Anterior cingulate cortex (tissue), 58 donors: ENCODE measurements around the gene MFAP3.

Experiments
- DNase-seq, 58 donors: peaks; one replicate each; lab custom pipeline; 2025; lab: John Stamatoyannopoulos, UW

MFAP3 gene

DNA sequence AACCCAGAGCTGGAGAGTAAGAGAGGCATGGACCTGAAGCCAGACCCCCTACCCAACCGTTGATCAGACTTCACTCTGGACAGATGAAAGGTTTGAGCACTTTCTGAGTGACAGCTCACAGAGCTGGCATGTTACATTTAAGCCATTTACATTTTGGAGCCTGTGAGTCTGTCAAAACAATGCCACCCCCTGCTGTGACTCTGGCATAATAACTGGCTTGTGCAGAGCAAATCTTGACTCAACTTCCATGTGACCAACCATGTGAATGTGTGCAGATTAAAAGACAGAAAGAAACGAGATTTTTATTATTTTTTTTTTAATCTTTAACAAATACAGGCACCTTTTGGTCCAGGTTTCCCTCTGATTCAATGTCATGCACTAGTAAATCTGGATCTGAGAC, 48.5 kb downstream of the MFAP3 start:
- peak in 18 of 58 donors; percentile 1 to 40 (median 12) for DNase-seq

DNA sequence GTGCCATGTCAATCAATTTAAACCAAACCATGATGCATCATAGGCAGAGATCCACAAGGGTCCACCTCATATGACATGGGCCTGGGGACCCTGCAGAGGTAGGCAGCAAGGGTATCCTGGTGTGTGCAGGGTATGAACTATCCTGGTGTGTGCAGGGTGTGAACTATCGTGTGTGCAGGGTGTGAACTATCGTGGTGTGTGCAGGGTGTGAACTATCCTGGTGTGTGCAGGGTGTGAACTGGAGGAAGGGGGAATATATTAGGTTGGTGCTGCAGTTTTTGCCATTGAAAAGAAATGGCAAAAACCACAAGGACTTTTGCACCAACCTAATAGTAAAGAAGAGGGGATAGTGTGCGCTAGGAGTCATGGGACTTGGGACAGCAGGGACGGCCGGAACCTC, 50.0 kb downstream of the MFAP3 start:
- no peak for DNase-seq

DNA sequence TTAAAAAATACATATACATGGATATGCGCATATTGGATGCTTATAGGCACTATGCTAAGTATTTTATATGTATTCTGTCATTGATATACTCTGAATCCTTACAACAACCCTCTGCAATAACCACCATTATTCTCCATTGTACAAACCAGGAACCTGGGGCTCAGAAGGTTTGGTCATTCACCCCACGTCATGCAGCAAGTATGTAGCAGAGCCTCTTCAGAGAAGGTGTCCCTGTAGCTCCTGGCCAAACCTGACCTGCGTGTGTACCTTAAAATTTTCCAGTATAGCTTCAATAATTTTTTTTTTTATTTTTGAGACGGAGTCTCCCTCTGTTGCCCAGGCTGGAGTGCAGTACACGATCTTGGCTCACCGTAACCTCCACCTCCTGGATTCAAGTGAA, 51.9 kb downstream of the MFAP3 start:
- no peak for DNase-seq

DNA sequence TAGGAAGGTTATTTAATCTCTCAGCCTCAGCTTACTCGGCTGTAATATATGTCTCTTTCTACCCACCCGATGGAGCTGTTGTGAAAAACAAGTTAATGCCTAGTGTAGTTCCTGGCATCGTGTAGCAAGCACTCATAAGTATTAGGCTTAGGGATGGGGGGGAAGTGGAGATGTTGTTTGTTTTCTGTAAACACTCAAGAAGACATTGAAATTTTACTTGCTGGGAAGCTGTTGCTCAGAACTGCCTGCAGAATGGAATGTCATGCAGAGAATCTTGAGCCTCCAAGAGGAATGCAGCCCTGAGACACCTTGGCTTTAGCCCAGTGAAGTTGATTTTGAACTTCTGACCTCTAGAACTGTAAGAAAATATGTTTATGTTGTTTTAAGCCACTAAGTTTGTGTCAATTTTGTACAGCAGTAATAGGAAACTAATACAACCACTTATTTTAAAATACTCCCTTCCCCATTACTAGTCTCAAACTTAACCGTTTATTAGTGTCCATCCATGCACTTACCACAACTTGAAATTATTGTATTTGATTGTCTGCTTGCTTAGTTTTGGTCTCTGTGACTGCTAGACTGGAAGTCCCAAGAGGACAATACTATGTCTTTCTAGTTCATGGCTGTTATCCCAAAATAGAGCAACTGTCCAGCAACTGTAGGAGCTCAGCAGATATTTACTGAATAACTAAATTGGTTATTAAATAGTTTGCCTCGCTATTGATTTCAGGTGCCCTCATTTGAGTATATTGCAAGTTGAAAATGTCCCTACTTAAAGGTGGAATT, 53.8 kb downstream of the MFAP3 start:
- no peak for DNase-seq

DNA sequence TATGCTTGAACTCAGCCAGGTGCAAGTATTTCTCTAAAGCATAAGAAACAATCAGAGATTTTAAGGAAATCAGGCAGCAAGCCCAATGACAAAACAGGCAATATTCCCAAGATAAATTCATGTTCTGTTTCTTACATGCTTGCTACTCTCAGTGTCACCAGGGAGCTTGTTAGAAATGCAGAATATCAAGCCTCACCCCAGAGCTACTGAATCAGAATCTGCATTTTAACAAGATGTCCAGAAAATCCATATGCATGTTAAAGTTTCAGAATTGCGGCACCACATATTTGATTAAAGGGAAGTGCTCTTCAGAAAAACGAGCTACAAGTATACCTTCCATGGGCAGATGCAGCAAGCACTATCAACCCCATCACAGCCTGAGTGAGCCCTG, 54.4 kb downstream of the MFAP3 start:
- DNase-seq = no peak

DNA sequence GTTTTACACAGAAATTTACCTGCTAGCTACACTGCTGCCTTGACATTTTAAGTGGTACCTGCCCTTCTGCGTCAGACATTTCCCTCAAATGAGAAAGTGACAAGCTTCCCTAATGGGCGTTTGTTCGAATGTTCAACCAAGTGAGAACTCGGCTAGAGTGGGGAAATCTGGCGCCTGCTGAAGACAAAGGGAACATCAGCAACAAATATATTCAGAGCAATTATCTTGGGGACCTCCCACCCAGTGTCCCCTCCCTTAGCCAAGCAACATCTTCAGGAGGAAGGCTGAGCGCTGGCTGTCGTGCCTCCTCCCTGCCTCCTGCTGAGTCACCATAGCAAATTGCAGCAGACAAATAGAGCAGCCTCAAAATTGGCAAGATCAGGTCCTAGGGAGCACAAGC, 57.1 kb downstream of the MFAP3 start:
- DNase-seq = peak in 1 of 58 donors; percentile 14

DNA sequence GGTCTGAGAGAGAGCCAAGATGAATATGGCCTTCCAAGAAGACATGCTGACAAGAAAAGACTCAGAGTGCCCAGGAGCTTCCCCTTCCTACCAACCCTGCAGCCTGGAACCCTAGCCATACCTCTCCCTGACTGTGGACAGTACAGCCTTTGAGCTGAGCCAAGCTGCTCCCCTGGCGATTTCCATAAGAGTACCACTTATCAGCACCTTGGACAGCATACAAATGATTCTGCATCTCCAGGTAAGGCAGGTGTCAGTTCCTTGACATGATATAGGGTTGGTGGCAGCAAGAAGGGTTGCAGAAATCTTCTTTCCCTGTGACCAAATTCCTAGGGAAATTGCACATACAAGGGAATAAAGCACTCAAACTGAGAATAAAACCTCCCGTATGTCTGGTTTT, 58.3 kb downstream of the MFAP3 start:
- no peak for DNase-seq

DNA sequence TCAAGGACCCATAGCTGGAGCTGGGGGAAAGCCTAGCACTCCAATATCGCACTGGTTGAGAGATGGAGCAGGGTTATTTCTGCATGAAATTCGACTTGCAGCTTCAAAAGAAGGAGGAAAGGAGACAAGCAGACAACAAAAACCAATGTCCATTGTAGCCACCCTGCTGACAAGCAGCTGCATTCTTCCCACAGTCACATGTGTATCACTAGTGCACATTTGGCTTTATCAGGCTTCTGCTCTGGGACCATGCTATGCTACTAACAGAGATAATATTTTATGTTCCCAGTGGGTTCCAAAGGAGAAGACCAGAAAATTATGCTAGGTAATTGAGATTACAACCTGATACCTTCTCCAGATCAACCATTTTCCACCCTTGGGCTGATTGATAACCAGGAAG, 59.7 kb downstream of the MFAP3 start:
- no peak for DNase-seq

DNA sequence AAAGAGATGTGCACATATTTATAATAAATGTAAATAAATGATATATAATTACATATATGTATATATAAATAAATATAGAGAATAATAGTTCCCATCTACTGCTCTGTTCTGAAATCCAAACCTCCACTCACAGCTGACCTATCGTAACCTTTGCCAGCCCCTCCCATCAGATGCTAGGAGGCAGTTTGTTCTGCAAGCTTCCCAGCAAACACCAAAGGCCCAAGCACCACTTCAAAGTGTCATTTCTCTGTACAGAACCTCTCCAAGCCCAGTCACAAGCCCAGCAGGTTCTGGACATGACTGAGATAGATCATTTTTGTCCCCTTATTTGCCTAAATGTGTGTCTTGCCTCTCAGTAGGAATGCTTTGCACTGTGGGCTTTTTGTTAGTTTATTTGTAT, 62.4 kb downstream of the MFAP3 start:
- no peak for DNase-seq

DNA sequence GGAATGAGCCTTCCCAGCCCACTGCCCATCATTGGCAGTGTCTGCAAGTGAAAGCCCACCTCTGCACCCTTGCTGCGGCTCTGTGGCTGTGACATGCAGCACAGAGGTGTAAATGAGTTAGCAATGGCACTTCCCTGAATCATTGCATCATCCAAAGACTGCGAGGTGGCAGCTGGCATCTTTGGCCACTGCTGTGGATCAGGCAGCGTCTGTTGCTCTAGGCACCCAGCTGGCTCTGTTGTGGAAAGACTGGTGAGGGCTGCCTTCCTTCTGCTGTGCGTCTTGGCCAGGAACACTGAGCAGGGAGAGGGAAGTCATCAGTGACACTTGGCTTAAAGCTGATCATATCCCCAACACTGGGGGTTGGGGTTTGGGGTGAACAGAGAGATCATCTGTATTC, 64.5 kb downstream of the MFAP3 start:
- DNase-seq = peak in 26 of 58 donors; percentile 2 to 54 (median 18)
